Jurkat, Clone E6-1 (cell line): ENCODE results near the gene LYPD4.
"Not testable (repeated sequence)": the region's sequence is repeated elsewhere in the genome, so short reads cannot be mapped to it uniquely, and the experiment has no call there.

Source experiments
- DNase-seq: peaks from one replicate; pipeline ENCODE4 v3.0.0-alpha.2; 2011; ENCODE audit warnings: low read depth, low spot score
- H3K4me3 ChIP-seq: 2 replicates; pipeline ENCODE4 v1.5.1; 2011; ENCODE audit warnings: mild to moderate bottlenecking, low read length, control low read depth, moderate library complexity

LYPD4 gene

DNA sequence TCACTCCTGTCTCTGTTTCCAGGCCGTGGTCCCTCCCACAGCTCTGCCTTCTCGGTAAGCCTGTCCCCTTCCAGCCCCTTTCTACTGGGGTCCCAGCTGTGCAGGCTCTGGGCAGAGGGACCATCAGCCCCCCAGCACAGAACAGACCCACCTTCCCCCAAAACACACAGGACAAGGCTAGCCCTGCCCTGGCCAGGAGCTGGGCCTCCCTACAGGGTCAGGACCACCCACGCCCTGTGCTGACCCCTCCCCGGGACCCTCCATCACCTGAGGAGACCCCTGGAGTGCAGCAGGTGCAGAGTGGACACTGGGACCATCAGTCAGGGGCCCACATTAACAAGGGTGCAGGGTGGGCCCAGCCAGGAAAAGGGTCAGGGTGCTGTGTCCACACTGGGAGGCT is 34.2 kb downstream of the LYPD4 start:
- no peak overlapping the region for H3K4me3 ChIP-seq

GRCh38 chr19:41808663-41809566 is 35.6 kb downstream of the LYPD4 start:
- H3K4me3 ChIP-seq = no peak overlapping the region
- DNase-seq = no peak

More for the DNA sequence above, 34.2 kb downstream of the LYPD4 start:
- no peak for DNase-seq

GRCh38 chr19:41807176-41807575 is 37.3 kb downstream of the LYPD4 start:
- DNase-seq = no peak
- no peak overlapping the region for H3K4me3 ChIP-seq

GRCh38 chr19:41804336-41804735 is 40.1 kb downstream of the LYPD4 start:
- no peak for DNase-seq
- H3K4me3 ChIP-seq = no peak overlapping the region

GRCh38 chr19:41802770-41803169 is 41.7 kb downstream of the LYPD4 start:
- H3K4me3 ChIP-seq = no peak overlapping the region
- no peak for DNase-seq

GRCh38 chr19:41801792-41802211 is 42.7 kb downstream of the LYPD4 start:
- DNase-seq = no peak
- H3K4me3 ChIP-seq = no peak overlapping the region

DNA sequence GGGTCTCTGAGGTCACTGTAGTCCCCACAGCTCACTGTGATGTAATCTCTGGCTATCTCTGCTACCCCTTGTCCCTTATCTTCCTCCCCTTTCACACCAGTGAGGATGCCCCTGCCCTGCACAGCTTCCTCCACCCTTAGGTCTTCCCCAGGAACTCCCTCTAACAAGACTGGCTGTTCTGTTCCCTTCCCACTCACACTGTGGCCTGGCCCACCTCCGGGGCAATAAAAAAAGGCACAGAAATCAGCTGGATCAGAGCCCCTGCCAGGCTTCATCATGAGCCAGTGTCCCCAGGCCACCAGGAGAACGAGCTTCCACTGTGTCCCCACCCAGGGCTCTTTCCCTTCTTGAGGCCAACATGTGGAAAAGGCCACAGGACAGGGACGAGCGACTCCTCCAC is 43.5 kb downstream of the LYPD4 start:
- no peak for DNase-seq
- H3K4me3 ChIP-seq = no peak overlapping the region

- H3K4me3 ChIP-seq = no peak overlapping the region
- DNase-seq = no peak
Observed at GRCh38 chr19:41799444-41800000, 45.0 kb downstream of the LYPD4 start.

GRCh38 chr19:41796901-41797300 is 47.6 kb downstream of the LYPD4 start:
- no peak for DNase-seq
- no peak overlapping the region for H3K4me3 ChIP-seq

DNA sequence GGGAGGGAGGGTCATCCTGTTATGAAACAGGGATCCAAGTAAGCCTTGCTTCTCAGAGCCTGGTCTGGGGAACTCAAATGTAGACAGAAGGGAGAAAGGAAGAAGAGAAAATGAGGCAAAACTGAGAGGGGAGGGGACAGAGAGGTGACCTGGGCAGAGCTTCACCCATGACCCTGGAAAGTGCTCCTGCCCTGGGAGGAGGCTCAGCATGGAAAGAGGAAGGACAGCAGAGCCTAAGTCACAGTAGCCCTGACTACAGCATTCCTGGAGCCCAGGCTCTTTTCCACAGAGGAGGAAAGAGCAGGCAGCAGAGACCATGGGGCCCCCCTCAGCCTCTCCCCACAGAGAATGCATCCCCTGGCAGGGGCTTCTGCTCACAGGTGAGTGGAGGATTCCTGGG is 48.1 kb downstream of the LYPD4 start, which contains the start of gene CEACAM3:
Gene CEACAM3 (plus strand): TSS at position 226 of the 400 bp plus-strand sequence. CDS start 91 bp downstream, at position 317.
- no peak for DNase-seq
- no peak within 1 kb of the TSS for H3K4me3 ChIP-seq

- DNase-seq = peak; percentile 29
- H3K4me3 ChIP-seq = no peak overlapping the region
Observed at GRCh38 chr19:41795031-41795461, 49.4 kb downstream of the LYPD4 start.

GRCh38 chr19:41793414-41793727 is 51.1 kb downstream of the LYPD4 start:
- no peak for DNase-seq
- no peak overlapping the region for H3K4me3 ChIP-seq

- peak; percentile 50 for DNase-seq
- no peak overlapping the region for H3K4me3 ChIP-seq
Observed at GRCh38 chr19:41792513-41793413, 51.7 kb downstream of the LYPD4 start.

GRCh38 chr19:41789053-41789452 is 55.4 kb downstream of the LYPD4 start:
- not testable (repeated sequence) for DNase-seq, H3K4me3 ChIP-seq

DNA sequence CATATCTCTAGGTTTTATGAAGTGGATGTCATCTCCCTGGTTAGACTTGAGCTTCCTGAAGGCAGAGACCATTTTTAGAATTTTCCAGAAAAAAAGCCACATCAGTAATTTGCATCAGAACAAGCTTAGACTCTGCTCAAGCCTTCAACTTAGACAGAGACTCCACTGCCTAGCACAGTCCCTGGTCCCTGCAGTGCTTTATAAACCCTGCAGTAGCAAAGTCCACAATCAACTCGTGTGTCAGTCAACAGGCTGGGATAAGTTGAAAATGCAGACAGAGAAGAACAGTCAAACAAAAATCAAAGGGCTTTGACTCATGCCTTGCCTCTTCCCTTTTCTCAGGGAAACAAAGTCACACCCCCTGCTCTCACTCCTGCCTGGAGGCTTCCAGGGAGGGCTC is 56.0 kb downstream of the LYPD4 start:
- H3K4me3 ChIP-seq, DNase-seq: not testable (repeated sequence)
